DOHH2 (cell line): ENCODE results near the gene OPRD1.

Experiments used
- H3F3A ChIP-seq: fragments of 200-600 bp; sonication (generic), shearing (Covaris generic); 2 replicates; pipeline ENCODE4 v1.6.0; 2016; ENCODE audit warnings: antibody characterized with exemption, mild to moderate bottlenecking; ENCODE audit not compliant: control insufficient read depth, insufficient read depth
- H3K27ac ChIP-seq: fragments of 200-600 bp; sonication (generic); 2 replicates; pipeline ENCODE4 v1.5.1; 2014; ENCODE audit warnings: low read depth, mild to moderate bottlenecking, low read length, moderate library complexity
- H3K27me3 ChIP-seq: fragments of 200-600 bp; sonication (generic); 2 replicates; pipeline ENCODE4 v1.6.1; 2014; ENCODE audit warnings: mild to moderate bottlenecking, low read length, mixed read lengths; ENCODE audit not compliant: control insufficient read depth
- H3K36me3 ChIP-seq: fragments of 200-600 bp; sonication (generic); 2 replicates; pipeline ENCODE4 v1.6.1; 2014; ENCODE audit warnings: mild to moderate bottlenecking, low read length, moderate library complexity, mixed read lengths; ENCODE audit not compliant: control insufficient read depth
- H3K4me1 ChIP-seq: fragments of 200-600 bp; sonication (generic); 2 replicates; pipeline ENCODE4 v1.6.1; 2014; ENCODE audit warnings: mild to moderate bottlenecking, low read length, mixed read lengths; ENCODE audit not compliant: control insufficient read depth
- H3K4me2 ChIP-seq: fragments of 200-600 bp; sonication (generic); 2 replicates; pipeline ENCODE4 v1.6.0; 2014; ENCODE audit warnings: mild to moderate bottlenecking, low read length, moderate library complexity
- H3K4me3 ChIP-seq: fragments of 200-600 bp; sonication (generic); 2 replicates; pipeline ENCODE4 v1.5.1; 2014; ENCODE audit warnings: mild to moderate bottlenecking, low read length, mixed read lengths
- H3K79me2 ChIP-seq: fragments of 200-600 bp; sonication (generic); 2 replicates; pipeline ENCODE4 v1.6.1; 2014; ENCODE audit warnings: mild to moderate bottlenecking, low read length, mixed read lengths; ENCODE audit not compliant: control insufficient read depth
- H3K9me2 ChIP-seq: fragments of 200-600 bp; sonication (generic); replicated peaks from 2 replicates; pipeline ENCODE4 v1.6.1; 2014; ENCODE audit warnings: mild to moderate bottlenecking, low read length, mixed read lengths; ENCODE audit not compliant: control insufficient read depth
- H3K9me3 ChIP-seq: fragments of 200-600 bp; sonication (generic); 2 replicates; pipeline ENCODE4 v1.6.1; 2014; ENCODE audit warnings: antibody characterized with exemption, low read length, mixed read lengths; ENCODE audit not compliant: control insufficient read depth, insufficient read depth
- H4K20me1 ChIP-seq: fragments of 200-600 bp; sonication (generic); 2 replicates; pipeline ENCODE4 v1.6.0; 2014; ENCODE audit warnings: low read depth, mild to moderate bottlenecking, antibody characterized with exemption, low read length, moderate library complexity; ENCODE audit not compliant: control insufficient read depth, insufficient read depth
- EZH2phosphoT487 ChIP-seq: fragments of 200-600 bp; sonication (generic); IDR thresholded peaks from 2 replicates; pipeline ENCODE4 v1.6.1; 2017; ENCODE audit warnings: borderline replicate concordance, mild to moderate bottlenecking, antibody characterized with exemption, low read length, moderate library complexity, mixed read lengths
- TF ChIP-seq, protein P1 (sequence below): fragments of 200-600 bp; sonication (generic); IDR thresholded peaks from one replicate; pipeline ENCODE4 v1.5.1; 2014; ENCODE audit warnings: antibody characterized with exemption, mild to moderate bottlenecking, low read depth, low read length; ENCODE audit not compliant: poor library complexity, severe bottlenecking

Gene OPRD1

DNA sequence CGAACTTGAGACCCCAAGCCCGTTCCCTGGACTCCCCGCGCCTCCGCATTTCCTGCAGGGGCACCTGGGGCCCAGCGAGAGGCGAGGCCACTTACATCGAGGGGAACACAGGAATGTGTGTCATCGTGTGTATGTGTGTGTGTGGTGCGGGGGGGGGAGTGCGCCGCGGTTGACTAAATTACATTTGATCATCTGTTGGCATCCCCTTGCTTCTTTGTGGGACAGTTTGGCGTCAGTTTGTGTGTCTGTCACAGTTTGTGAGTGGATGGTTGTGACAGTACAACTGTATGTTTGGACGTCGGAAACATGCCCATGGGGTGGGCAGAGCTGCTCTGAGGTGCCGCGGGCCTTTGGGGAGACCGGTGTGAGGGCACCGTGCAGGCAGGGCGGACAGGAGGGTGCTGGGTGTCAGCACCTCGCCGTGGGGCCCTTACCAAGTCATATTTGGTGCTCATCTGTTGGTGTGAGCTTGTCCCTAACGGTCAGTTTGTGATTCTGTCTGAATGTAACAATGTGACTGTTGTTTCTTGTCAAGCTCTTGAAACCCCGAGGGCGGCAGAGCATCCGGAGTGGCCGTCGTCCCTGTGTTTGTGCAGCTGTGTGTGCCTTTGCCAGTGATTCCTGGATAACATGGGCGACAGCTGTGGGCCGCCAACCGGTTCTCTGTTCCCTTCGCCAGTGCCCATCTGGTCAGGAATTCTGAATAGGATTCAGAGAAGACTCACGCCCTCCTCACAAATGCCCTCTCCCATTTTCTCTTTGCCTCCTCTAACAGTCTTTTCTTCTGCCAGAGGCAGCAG, 899 bp downstream of the OPRD1 start:
- no peak overlapping the region for H3K4me3 ChIP-seq
- H3K4me2 ChIP-seq = no peak overlapping the region
- no peaks in the 10 kb centered on the region for H3K9me2 ChIP-seq
- H3K27me3 ChIP-seq = peaks cover 48% of the 10 kb centered on the region
- no peaks in the 10 kb centered on the region for H4K20me1 ChIP-seq
- no peaks in the 10 kb centered on the region for H3K9me3 ChIP-seq
- no peaks in the 10 kb centered on the region for H3F3A ChIP-seq
- H3K27ac ChIP-seq = no peak overlapping the region
- no peaks in the 10 kb centered on the region for H3K79me2 ChIP-seq
- H3K36me3 ChIP-seq = no peaks in the 10 kb centered on the region
- H3K4me1 ChIP-seq = peaks cover 2% of the 10 kb centered on the region; the same call in 1 of the 2 replicates
- TF ChIP-seq EZH2phosphoT487 = no peak
- TF ChIP-seq, protein P1, sequence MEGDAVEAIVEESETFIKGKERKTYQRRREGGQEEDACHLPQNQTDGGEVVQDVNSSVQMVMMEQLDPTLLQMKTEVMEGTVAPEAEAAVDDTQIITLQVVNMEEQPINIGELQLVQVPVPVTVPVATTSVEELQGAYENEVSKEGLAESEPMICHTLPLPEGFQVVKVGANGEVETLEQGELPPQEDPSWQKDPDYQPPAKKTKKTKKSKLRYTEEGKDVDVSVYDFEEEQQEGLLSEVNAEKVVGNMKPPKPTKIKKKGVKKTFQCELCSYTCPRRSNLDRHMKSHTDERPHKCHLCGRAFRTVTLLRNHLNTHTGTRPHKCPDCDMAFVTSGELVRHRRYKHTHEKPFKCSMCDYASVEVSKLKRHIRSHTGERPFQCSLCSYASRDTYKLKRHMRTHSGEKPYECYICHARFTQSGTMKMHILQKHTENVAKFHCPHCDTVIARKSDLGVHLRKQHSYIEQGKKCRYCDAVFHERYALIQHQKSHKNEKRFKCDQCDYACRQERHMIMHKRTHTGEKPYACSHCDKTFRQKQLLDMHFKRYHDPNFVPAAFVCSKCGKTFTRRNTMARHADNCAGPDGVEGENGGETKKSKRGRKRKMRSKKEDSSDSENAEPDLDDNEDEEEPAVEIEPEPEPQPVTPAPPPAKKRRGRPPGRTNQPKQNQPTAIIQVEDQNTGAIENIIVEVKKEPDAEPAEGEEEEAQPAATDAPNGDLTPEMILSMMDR = no peak

DNA sequence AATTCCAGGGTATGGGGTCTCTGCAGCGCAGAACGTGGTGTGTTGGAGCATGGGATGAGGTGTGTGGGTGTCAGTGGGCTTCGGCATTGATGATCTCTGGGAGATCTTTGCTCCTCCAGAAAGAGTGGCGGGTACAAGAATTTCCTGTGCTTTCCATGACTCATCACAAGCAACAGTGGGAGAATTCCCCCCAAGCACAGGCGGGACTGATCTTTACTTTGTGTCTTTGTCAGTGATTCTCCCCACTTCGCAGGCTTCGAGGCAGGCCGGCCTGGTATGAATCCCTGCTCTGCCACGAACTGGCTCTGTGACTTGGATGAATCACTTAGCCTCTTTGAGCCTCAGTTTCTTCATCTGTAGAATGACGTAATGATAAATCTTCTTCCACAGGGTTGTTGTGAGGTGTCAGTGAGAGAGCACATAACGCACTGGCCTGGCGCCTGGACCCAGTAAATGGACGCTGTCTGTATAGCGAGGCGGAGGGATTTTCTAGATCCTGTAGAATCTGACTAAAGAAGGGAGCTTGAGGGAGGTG, 2.0 kb downstream of the OPRD1 start:
- Histone ChIP-seq H3K9me3 (no peaks in the 10 kb centered on the region), H3K4me1 (peaks cover under 1% of the 10 kb centered on the region; the same call in 1 of the 2 replicates), H3K9me2 (no peaks in the 10 kb centered on the region), H3K27ac (no peak overlapping the region), H3K4me2 (no peak overlapping the region), H3K27me3 (peaks cover 48% of the 10 kb centered on the region), H3K4me3 (no peak overlapping the region), H3K79me2 (no peaks in the 10 kb centered on the region), H4K20me1 (no peaks in the 10 kb centered on the region), H3K36me3 (no peaks in the 10 kb centered on the region), H3F3A (no peaks in the 10 kb centered on the region)
- TF ChIP-seq EZH2phosphoT487 = no peak
- TF ChIP-seq, protein P1 = no peak

DNA sequence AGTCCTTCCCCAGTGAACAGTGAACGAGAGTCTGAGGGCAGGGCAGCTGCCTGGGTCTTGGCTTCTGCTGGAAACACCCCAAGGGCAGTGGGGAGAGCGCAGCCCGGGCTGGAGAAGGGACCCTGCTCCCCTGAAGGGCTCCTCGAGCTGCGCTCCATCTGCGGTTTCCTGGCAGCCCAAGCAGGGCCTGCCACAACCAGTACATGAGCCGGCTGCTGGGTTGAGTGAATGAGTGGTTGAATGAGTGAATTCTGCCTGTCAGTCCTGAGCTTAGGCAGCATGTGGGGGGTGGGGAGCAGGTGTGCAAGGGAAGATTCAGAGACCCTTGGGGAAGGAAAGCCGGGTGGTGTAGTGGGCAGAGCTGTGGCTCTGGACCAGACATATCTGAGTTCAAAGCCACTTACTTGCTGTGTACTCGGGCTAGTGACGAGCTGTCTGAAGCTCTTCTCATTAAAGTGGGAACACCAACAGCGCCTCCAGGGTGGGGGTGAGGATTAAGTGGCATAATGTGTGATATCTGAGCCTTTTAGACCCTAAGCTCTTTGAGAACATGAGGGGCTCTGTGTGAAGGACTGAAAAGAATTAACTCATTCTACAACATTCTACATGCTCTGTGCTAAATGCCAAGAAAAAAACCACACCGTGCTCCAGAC, 3.7 kb downstream of the OPRD1 start:
- Histone ChIP-seq H3F3A (no peaks in the 10 kb centered on the region), H3K36me3 (no peaks in the 10 kb centered on the region), H4K20me1 (no peaks in the 10 kb centered on the region), H3K9me2 (no peaks in the 10 kb centered on the region), H3K27ac (no peak overlapping the region), H3K9me3 (no peaks in the 10 kb centered on the region), H3K4me2 (no peak overlapping the region), H3K4me3 (no peak overlapping the region), H3K4me1 (no peaks in the 10 kb centered on the region), H3K27me3 (peaks cover 43% of the 10 kb centered on the region), H3K79me2 (no peaks in the 10 kb centered on the region)
- TF ChIP-seq, protein P1 = no peak
- TF ChIP-seq EZH2phosphoT487 = no peak
